ENCODE measurements around the gene TEKTIP1. TPM values are rescaled to one million over a fixed set of nuclear protein-coding genes. Genes with fewer than 3 reads are reported as not detected.
A peak's percentile ranks its signal among the peaks of the same experiment; 100 is the strongest.

The TEKTIP1 gene
- total and polyA plus RNA-seq, 9 of the 15 experiments (the other 6 are each of a cell fraction or from before 2014, with no cell fraction given): 0.66 TPM; not detected in 8

DNA sequence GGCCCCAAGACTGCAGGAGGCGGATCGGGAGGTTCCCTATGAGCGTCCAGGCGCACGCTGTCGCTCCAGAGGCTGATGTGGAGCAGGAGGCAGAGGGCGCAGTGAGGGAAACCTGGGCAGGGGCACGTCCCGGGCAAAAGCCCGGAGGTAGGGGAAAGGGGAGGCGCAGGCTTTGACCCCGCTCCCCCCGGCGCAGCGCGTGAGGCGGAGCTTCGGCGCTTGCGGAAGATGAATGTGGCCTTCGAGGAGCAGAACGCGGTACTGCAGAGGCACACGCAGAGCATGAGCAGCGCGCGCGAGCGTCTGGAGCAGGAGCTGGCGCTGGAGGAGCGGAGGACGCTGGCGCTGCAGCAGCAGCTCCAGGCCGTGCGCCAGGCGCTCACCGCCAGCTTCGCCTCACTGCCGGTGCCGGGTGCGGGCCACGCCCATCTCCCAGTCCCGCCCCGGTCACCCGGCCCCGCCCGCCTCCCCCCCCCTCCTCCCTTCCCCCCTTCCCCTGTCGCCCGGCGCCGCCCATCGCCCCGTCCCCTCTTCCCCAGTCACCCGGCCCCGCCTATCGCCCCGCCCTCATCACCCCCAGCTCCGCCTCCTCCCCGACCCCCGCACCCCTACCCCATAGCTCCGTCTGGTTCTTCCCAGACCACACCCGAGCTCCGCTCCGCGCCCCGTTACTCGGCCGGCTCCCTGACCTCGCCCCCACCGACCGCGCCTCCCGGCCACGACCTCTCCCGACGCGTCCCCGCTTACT lies 37.9 kb downstream of the TEKTIP1 start (continued):
- TF ChIP-seq, protein P1, sequence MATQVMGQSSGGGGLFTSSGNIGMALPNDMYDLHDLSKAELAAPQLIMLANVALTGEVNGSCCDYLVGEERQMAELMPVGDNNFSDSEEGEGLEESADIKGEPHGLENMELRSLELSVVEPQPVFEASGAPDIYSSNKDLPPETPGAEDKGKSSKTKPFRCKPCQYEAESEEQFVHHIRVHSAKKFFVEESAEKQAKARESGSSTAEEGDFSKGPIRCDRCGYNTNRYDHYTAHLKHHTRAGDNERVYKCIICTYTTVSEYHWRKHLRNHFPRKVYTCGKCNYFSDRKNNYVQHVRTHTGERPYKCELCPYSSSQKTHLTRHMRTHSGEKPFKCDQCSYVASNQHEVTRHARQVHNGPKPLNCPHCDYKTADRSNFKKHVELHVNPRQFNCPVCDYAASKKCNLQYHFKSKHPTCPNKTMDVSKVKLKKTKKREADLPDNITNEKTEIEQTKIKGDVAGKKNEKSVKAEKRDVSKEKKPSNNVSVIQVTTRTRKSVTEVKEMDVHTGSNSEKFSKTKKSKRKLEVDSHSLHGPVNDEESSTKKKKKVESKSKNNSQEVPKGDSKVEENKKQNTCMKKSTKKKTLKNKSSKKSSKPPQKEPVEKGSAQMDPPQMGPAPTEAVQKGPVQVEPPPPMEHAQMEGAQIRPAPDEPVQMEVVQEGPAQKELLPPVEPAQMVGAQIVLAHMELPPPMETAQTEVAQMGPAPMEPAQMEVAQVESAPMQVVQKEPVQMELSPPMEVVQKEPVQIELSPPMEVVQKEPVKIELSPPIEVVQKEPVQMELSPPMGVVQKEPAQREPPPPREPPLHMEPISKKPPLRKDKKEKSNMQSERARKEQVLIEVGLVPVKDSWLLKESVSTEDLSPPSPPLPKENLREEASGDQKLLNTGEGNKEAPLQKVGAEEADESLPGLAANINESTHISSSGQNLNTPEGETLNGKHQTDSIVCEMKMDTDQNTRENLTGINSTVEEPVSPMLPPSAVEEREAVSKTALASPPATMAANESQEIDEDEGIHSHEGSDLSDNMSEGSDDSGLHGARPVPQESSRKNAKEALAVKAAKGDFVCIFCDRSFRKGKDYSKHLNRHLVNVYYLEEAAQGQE (IDR thresholded peaks at IDR 0.05; ENCODE audit: borderline replicate concordance): no peak
- TF ChIP-seq, protein P1 (CRISPR knock-in tag; IDR thresholded peaks at IDR 0.05; ENCODE audit: low read depth): no peak
- TF ChIP-seq, protein P2, sequence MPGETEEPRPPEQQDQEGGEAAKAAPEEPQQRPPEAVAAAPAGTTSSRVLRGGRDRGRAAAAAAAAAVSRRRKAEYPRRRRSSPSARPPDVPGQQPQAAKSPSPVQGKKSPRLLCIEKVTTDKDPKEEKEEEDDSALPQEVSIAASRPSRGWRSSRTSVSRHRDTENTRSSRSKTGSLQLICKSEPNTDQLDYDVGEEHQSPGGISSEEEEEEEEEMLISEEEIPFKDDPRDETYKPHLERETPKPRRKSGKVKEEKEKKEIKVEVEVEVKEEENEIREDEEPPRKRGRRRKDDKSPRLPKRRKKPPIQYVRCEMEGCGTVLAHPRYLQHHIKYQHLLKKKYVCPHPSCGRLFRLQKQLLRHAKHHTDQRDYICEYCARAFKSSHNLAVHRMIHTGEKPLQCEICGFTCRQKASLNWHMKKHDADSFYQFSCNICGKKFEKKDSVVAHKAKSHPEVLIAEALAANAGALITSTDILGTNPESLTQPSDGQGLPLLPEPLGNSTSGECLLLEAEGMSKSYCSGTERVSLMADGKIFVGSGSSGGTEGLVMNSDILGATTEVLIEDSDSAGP (CRISPR knock-in tag; IDR thresholded peaks at IDR 0.05): no peak
- TF ChIP-seq RFX5 (IDR thresholded peaks at IDR 0.05; ENCODE audit: low read depth, low read length) (no peak), NRF1 (conservative IDR thresholded peaks at IDR 0.05 in 1 of 2, IDR thresholded peaks at IDR 0.05 in 1 of 2) (peak; percentile 22 to 53; a peak in 2 of 4 replicates), SP1 (CRISPR knock-in tag; IDR thresholded peaks at IDR 0.05) (no peak), CBX2 (IDR thresholded peaks at IDR 0.05; ENCODE audit: insufficient read depth, low read length, poor library complexity, severe bottlenecking) (no peak), POLR2A (conservative IDR thresholded peaks at IDR 0.05) (no peak; the same call in 1 of the 2 replicates), LCOR (CRISPR knock-in tag; IDR thresholded peaks at IDR 0.05) (no peak), CBFA2T3 (IDR thresholded peaks at IDR 0.05) (no peak), ADNP (tag; IDR thresholded peaks at IDR 0.05) (no peak), OTX1 (CRISPR knock-in tag; IDR thresholded peaks at IDR 0.05) (no peak)
- TF ChIP-seq, protein P3, sequence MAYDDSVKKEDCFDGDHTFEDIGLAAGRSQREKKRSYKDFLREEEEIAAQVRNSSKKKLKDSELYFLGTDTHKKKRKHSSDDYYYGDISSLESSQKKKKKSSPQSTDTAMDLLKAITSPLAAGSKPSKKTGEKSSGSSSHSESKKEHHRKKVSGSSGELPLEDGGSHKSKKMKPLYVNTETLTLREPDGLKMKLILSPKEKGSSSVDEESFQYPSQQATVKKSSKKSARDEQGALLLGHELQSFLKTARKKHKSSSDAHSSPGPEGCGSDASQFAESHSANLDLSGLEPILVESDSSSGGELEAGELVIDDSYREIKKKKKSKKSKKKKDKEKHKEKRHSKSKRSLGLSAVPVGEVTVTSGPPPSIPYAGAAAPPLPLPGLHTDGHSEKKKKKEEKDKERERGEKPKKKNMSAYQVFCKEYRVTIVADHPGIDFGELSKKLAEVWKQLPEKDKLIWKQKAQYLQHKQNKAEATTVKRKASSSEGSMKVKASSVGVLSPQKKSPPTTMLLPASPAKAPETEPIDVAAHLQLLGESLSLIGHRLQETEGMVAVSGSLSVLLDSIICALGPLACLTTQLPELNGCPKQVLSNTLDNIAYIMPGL (CRISPR knock-in tag; IDR thresholded peaks at IDR 0.05): no peak

Measured in K562 (cell line).